Measurements from ENCODE around the gene MAP3K8.
A peak's percentile ranks its signal among the peaks of the same experiment; 100 is the strongest.

The MAP3K8 gene

DNA sequence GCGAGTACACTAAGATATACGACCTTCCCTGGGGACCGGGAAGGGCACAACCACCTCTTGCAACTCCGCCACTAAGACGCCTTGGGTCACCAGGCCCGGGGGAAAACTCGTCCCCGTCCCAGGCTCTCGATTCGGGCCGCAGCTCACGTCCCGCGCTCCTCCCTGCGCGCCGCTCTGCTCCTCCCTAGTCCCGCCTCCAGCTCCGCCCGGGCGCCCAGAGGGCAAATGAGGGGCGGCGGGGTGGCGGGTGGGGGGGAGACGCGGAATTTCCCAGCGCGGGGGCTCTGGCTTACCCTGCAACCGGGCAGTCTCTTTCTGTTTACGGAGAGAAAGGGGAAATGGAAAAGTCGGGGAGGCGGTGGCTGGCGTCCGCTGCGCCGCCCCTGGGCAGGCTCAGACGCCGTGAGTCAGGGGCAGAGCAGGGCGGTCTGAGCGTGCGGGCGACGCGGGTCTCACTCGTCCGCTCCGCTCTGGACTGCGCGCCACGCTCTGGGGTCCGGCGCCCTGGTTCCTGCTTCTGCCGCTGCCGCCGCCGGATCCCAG is at the start of gene MAP3K8:
Gene MAP3K8, plus strand, starts transcription at position 455 of the 543 bp plus-strand sequence. CDS start 4,755 bp downstream, outside the sequence.
- peak; percentile 25 for DNase-seq

DNA sequence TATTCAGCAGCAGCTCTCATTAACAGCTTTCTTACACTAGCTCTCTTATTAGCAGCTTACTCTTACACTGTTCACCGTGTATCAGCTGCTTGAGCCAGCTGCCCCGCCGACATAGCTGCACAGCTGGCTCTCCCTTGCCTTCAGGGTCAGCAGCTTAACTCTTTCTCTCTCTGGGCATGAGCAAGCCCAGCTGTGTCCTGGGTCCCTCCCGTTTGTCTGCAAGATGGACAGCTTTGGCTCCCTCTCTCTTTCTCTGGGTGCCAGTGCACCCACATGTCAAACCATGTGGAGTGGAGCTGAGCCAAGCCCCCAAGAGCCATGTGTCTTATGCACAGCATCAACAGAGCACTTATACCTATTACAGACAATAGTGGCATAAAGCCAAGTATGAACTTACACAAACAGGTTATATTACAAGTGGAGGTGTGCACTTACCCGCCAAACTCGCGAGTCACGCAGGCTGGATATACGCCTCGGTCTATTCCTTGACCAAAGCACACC is 49.2 kb upstream of the MAP3K8 start:
- no peak for DNase-seq

DNA sequence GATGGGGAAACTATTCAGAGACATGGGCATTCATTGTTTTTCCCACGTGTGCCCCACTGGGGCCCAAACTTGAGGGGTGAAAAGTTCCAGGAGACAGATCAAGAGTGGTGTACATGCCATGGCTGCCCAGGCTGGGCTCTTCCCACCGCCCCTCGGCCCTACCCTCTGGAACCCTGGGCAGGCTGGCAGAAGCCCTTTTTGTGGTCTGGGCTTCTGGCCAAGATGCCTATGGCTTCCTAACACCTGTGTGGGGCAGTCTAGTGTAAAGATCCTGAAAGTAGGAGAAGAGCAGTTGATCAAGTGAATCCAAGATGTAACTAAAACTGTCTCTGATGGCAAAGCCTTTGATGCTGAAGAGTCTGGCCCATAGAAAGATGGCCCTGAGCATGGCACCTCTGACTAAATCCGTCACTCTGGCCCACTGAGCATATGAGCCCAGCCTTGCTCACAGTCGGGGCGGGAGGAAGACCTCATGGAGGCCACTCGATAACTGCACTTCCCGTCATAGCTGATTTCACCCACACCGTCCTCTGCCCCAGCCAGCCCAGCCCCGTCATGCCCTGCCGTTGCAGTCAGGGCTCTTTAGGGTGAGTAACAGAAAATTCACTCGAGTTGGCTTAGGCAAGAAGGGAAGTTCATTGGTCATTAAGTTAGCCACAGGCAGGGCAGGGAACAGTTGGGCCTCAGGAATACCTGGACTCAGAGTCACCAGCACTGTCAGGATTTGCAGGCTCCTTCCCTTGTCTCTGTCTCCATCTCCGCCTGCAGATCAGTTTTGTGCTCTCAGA is 47.0 kb upstream of the MAP3K8 start:
- DNase-seq = no peak

DNA sequence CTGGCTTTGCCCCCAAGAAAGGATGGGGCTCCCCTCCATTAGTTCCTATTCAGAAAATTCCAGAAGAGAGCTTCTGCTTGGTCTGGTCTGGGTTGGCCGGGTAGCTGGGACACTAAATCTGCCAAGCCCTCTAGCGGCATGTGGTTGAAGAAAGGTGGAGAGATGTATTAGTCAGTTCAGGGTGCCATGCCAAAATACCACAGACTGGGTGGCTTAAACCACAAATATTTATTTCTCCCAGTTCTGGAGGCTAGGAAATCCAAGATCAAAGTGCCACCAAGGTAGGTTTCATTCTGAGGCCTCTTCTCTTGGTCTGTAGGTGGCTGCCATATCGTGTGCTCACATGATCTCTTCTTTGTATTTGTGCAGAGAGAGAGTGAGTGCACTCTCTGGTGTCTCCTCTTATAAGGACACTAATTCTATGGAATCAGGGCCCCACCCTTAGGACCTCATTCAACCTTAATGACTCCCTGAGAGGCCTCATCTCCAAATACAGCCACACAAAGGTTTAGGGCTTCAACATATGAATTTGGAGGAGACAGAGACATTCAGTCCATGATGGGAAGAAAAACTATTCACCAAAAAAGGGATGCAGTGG is 46.2 kb upstream of the MAP3K8 start:
- DNase-seq = no peak

DNA sequence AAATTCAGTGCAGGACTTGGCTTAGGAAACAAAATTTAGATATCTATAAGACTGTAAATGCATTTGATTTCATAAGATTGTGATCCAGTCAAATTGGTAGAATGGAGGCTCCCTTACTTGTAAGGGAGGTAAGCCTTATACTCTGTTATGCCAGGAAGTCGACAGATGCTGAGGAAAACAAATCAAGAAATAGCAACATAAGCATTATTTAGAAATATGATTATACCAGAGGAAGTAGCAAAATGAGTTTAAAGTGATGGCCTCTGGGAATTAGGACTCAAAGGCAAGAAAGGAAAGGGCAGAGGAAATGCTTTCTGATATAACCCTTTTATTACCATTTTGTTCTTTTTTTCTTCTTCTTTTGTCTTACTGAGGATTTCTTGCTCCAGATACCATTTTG is 44.4 kb upstream of the MAP3K8 start:
- no peak for DNase-seq

DNA sequence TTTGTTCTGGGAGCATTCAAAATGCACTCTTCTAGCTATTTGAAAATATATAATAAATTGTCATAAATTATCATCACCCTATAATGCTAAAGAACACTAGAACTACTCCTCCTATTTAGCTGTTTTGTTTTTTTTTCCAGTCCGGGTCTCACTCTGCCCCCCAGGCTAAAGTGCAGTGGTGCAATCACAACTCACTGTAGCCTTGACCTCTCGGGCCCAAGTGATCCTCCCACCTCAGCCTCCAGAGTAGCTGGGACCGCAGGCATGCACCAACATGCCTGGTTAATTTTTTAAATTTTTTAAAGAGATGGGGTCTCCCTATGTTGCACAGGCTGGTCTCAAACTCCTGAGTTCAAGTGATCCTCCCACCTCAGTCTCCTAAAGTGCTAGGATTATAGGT is 43.8 kb upstream of the MAP3K8 start:
- DNase-seq = no peak

DNA sequence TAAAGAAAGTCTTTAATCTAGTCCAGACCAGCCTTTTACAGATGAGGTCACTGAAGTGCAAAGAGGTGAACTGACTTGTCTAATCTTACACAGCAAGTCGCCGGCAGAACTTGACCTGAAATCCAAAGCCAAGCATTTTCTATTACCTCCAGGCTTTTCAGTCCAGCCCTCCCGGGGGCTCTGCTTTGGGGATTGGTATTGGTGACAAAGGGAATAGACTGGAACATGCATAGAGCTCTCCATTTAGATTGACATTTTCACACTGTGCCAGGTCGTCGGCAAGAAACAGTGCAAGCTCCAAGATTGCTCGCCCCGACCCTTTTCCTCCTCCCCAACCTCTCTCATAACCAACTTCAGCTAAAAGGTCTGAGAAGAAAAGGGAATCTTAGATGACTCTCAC is 42.7 kb upstream of the MAP3K8 start:
- no peak for DNase-seq

DNA sequence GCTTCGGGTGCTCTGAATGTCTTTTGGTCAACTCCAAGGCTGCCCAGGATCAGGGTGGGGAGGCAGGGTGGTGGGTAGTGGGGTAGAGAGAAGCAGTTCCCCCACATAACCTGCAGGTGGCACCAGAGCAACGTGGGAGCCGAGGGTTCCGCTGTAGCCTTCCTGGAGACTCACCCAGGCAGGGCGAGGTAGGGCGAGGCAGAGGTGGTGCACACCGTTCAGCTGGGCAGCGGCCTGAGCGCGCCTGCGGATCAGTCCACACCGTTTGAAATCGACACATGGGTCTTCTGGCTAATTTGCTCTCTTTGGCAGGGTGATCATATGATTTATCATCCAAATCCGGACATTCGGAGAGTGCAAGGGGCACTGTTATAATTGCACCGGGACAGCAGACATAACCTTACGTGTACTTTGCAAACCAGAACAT is 41.4 kb upstream of the MAP3K8 start:
- DNase-seq = no peak

DNA sequence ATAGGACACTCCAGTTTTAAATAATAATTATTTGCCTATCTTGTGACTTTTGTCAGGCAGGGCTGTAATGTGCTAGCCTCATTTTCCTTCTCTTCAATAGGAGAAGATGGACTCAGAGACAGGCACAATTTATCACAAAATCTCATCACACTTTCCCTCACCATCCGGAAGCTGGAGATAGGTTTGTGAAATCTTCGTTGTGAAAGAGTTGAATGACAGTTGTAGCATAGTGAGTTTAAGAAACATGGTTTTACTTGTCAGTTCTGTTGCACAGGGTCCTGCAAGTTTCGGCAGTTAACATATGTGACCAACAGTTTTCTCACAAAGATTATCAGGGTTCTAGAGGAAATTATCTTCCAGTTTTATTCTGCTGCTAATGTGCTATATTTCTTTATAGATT is 37.7 kb upstream of the MAP3K8 start:
- no peak for DNase-seq

DNA sequence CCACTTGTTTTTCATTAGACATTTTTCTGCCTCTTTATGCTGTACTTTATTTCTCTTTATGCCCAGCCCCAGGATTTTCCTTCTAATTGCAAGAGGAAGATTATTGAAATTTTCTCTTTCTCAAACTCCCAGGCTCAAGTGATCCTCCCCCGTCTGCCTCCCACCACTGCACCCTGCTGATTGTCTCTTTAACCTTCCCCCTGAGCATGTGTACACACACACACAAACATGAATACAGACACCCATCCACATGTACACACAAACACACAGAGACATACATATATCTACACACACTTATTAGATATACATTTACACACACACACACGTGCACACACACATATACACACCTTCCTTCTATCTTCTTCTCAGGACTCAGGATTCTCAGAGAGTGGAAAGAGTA is 37.3 kb upstream of the MAP3K8 start:
- DNase-seq = no peak

DNA sequence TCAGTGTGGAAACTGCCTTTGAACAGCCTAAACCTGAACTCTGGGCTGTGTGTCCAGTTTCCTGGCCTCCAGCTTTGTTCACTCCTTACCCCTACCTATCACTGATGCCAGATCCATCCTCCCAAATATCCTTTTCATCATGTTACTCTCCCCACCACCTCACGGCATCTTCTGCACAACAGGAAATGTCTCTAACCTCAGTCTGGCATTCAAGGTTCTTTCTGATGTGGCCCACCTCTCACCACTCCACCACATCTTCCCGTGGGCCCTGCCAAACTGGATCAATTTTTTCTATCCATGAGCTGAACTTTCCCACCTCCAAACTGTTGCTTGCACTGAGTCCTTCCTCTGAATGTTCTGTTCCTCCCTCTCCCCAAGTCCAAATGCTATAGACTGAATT is 35.8 kb upstream of the MAP3K8 start:
- DNase-seq = no peak

DNA sequence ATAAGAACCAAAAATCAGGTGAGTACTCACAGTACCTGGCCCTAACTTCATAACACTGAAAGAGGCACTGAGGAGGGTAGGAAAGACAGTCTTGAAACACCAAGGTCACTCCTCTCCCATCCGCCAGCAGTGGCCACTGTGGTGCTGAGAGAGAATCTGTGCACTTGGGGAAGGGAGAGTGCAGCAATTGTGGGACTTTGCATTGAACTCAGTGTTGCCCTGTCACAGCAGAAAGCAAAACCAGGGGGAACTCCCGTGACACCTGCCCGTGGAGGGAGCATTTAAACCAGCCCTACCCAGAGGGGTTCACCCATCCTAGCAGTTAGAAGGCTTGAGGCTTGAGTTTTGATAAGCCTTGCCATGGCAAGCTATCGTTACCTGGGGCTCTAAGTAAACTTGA is 35.2 kb upstream of the MAP3K8 start:
- DNase-seq = no peak

DNA sequence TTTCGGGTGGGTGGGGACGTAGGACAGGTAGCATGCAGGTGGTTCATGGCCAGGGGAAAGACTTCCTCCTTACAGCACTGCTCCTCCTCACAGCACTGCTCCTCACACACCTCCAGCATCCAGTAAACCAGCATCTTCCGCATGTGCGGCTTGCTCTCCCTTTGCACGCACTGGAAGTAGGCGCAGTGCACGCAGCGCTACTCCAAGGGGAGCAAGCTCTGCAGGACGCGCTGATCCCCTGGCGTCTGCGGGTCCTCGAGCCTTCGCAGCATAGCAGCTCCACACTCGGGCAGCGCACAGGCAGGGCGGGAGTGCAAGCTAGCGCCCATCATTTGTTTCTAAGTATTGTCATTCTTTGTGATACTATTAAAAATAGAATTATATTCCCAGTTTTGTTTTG is 30.5 kb upstream of the MAP3K8 start:
- no peak for DNase-seq

DNA sequence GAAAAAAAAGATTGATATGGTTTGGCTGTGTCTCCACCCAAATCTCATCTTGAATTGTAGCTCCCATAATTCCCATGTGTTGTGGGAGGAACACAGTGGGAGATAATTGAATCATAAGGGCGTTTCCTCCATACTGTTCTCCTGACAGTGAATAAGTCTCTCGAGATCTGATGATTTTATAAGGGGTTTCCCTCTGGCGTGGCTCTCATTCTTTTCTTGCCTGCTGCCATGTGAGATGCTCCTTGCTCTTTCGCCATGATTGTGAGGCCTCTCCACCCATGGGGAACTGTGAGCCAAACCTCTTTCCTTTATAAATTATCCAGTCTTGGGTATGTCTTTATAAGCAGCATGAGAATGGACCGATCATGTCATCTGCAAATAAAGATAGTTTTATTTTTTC is 29.4 kb upstream of the MAP3K8 start:
- no peak for DNase-seq

DNA sequence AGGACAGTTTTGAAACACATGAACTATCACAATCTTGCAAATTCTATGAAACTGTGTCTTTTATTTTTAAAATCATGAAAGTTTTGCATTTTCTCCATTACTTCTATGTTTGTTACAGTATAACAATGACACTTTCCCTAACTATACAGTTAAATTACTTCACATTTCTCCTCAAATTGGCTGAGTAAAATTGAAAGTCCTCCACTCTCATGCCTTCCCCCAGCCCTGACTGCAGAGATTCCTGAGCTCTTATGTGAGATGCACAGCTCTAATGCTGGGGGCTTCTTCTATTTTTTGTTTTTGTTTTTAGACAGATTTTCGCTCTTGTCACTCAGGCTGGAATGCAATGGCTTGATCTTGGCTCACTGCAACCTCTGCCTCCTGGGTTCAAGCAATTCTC is 22.7 kb upstream of the MAP3K8 start:
- no peak for DNase-seq

DNA sequence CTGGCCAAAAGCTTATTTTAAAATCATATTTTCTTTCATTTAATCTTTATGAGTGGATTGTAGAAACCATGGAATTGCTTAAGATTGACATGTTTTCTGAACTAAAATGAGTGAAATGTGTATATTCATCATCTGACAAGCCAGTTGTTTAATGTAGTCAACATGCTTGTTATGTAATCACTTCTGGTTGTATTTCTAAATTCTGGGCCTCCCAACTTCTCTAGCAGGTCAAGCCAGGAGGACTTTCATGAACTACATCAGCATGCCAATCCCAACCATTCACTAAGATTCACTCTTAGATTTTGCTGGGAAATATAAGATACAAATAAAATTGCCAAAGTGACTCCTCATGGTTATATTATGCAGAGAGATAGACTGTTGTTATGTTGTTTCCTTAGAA is 21.1 kb upstream of the MAP3K8 start:
- DNase-seq = no peak

DNA sequence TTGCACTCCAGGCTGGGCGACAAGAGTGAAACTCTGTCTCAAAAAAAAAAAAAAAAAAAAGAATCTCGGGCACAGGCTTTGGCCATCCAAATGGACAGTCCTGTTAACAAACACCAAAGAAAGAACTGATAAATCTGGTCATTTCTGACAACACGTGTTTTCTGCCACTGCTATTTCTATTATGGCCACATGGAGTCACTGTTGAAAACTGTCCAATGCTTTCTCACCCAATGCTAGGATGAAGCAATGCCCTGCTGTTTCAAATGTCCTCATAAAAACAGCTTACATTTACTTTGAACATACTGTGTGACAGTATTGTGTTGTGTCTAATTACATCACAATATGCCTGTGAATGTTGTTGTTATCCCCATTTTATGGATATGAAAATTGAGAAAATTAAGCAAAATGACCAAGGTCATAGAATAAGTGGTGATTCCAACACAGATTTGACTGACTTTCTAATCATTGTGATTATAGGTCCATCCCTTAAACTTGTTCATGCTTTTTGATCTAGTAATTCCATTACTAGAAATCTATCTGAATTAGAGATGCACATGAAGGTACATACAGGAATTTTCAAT is 19.9 kb upstream of the MAP3K8 start:
- DNase-seq = no peak

DNA sequence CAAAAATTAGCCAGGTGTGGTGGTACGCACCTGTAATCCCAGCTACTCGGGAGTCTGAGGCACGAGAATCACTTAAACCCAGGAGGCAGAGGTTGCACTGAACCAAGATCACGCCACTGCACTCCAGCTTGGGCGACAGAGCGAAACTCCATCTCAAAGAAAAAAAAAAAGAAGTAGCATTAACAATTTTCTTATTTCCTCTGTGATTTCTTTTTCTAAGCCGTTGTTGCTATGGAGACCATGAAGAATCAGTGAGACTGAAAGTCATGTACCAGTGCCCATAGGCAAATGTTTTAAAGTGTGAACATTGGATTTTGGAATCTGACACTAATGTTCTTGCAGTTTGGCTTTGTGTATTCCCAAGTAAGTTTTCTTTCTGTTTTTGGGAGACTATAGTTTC is 18.4 kb upstream of the MAP3K8 start:
- DNase-seq = no peak

DNA sequence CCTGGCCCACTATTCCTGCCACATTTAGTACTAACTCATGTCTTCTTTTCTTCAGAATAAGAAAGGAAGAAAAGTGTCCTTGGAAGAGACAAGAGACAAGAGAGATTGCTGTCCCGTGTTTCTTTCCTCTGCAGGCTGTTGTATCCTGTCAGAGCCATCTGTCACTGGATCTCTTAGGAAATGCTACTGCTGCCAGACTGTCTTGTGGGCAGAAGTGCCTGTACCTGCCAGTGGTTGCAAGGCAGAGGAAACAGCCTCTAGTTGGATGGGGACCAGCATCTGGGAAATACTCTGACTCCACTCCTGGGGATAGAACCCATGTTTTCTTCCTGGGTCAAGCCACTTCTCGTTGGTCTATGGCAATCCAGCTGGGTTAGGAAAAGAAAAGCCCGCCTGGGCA is 16.7 kb upstream of the MAP3K8 start:
- no peak for DNase-seq

DNA sequence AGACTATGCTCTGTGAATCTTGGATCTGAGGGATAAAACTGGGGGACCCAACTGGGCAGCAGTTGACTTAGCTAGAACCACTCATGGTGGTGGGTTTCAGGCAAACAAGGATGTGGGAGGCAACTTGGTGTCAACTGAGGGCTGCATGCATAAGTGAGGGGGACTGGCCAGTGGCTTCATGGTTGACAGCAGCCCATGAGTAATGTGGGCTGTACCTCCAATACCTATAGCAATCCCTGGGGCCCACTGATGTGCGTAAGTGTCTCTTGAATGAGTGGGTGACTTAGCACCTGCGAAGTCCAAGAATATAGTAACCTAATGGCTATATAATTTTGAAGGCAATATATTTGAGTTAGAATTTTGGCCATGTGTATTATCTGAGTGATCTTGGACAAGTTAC is 13.7 kb upstream of the MAP3K8 start:
- DNase-seq = no peak

DNA sequence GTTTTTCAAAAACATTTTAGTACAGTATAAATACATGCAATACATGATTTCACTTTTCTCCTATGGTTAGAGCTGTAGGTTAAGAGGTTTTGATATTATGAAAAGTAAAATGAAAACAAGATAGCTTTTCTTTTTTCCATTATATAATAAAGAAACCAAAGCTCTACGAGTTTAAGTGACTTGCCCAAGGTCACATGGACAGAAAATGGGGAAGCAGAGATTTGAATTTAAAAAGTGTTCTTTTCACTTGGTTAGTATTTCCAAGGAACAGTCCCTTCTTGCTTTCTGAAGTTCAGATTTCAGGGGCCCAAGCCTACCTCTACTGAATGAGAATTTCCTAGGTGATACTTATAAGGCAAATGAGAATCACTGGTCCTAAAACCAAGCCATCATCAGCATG is 13.2 kb upstream of the MAP3K8 start:
- DNase-seq = no peak

DNA sequence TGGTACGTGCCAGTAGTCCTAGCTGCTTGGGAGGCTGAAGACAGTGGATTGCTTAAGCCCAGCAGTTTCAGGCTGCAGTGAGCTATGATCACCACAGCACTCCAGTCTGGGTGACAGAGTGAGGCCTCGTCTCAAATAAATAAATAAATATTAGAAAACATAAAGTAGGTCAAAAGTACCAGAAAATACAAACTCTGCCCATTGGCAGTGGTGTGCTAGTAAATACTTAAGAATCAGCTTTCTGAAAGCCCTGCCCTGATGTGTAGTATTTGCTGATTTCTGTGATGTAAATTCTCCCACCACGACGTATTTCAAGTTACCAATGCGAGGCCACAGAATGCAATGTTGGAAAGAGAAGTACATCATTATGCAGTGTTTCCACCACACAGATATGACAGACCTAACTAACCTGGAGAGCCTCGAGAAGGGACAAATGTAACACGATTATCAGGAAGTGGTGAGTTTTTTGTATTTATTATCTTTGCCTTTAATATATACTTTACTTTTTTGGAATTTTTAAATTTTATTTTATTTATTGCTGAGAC is 11.8 kb upstream of the MAP3K8 start:
- DNase-seq = no peak

DNA sequence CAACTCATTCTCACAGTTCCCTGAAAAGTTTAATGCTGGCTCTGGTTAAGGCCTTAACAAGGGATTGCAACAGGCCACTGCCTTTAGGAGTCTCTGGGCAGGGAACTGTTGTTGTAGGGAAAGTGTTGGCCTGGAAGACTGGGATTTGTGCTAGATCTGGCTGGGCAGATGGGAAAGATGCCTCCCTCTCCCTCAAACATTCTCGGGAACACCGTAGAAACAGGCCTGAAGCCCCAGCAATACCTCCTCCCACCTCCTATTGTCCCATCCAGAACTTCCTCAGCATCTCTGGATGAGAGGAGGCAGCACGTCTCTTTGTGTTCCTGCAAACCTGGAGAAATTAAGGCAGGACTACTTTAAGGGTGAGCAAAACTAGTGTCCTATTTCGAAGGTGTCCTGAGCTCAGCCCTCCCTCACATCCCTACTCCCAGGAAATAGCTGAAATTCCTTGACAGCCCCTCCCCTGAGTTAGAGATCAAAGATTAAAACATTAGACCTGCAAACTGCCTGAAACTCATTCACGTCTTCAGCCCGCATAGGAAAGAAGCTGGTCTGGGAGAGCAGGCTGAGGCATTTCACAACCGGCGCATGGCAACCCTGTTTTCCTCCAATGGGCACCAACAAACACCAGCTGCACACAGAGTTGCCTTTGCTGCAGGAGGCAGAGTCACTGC is 10.9 kb upstream of the MAP3K8 start:
- DNase-seq = no peak

Measured in cortex of kidney (tissue), 1 donor.